SH-SY5Y (cell line): Measurements from ENCODE around the gene EXOSC7.

Experiments used
- GATA2 ChIP-seq: IDR thresholded peaks from 2 replicates; pipeline ENCODE4 v1.6.1; 2011; ENCODE audit warnings: mild to moderate bottlenecking, low read depth, low read length
- GATA3 ChIP-seq: IDR thresholded peaks from 2 replicates; pipeline ENCODE4 v1.6.1; 2011; ENCODE audit warnings: low read depth, mild to moderate bottlenecking, low read length, moderate library complexity

The EXOSC7 gene

DNA sequence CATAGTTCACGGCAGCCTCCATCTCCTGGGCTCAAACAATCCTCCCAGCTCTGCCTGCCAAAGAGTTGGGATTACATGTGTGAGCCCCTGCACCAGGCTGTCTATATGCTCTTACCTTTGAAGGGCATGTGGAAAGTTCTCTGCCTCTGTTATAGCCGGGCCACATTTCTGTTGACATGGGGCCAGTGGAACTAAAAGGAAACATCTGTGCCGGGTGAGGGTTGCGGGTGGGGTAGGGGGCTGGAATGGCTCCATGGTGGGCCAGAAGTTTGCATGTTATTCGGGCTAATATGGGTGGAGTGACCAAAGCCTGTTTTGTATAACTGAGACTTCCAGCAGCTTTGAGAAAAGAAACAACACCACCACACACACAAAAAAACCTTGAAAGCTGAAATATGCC is 41.8 kb downstream of the EXOSC7 start:
- TF ChIP-seq GATA2 = no peak
- no peak for TF ChIP-seq GATA3

- TF ChIP-seq GATA2 = no peak
- no peak for TF ChIP-seq GATA3
These were observed 44.5 kb downstream of the EXOSC7 start for GRCh38 chr3:45020534-45020933.

DNA sequence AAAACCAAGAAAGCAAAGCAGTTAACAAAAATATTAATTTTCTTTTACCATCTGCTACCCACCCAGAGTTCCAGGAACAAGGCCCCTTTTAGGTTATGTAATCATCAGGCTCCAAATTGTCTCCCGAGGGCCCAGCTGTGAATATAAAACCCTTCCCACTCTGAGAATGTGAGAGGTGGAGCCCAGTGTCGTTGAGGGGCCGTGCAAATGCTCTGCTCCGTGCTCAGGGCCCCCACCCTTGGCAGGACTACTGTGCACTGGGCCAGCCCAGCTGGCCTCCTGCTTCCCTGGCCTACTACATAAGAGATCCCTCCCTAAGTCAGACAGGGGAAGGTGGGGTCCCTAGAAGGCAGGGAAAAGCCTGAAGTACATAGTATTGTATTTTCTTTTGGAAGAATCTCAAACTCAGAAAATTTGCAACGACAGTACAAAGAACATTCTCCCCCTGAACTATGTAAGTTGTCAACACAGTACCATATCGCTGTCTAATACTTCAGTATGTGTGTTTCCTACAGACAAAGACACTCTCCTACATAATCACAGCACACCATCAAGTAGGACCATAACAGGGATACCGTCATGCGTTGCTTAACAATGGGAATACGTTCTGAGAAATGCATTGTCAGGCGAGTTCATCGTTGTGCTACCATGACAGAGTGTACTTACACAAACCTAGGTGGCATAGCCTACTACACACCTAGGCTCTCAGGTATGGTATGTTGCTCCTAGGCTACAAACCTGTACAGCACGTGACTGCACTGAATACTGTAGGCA is 45.7 kb downstream of the EXOSC7 start:
- TF ChIP-seq GATA3 (no peak), GATA2 (no peak)

DNA sequence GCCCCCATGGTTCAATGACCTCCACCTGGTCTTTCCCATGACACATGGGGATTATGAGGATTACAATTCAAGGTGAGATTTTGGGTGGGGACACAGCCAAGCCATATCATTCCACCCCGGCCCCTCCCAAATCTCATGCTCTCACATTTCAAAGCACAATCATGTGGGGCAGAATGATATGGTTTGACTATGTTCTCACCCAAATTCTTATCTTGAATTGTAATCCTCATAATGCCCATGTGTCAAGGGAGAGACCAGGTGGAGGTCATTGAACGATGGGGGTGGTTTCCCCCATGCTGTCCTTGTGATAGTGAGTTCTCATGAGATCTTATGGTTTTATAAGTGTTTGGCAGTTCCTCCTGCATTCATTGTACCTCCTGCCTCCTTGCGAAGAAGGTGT is 47.6 kb downstream of the EXOSC7 start:
- TF ChIP-seq GATA3 = no peak
- no peak for TF ChIP-seq GATA2

GRCh38 chr3:45024542-45025255 is 48.7 kb downstream of the EXOSC7 start:
- no peak for TF ChIP-seq GATA2
- TF ChIP-seq GATA3 = no peak

- TF ChIP-seq GATA3 (no peak), GATA2 (no peak)
These were observed 50.0 kb downstream of the EXOSC7 start, which contains the start of gene CLEC3B for GRCh38 chr3:45026038-45026437. Gene CLEC3B, plus strand, starts transcription at chr3:45026303. Its CDS starts 60 bp downstream, at chr3:45026363.

GRCh38 chr3:45026957-45027356 is 50.9 kb downstream of the EXOSC7 start:
- no peak for TF ChIP-seq GATA2
- TF ChIP-seq GATA3 = no peak

DNA sequence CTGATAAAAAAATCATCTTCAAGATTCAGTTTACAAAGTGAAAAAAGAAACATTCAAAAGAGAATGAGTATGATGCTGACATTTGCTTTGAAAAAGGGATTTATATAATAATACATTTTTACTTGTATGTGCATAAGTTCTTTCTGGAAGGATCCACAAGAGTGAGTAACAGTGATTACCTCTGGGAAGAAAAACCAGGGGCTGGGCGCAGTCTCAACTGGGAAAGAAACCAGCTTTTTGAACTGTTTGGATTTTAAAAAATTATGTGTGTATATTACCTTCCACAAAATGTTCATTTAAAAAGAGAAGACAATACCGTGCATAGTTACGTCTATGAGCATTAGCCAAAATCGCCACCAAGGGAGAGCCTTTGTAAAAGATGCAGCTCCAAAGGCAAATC is 51.4 kb downstream of the EXOSC7 start:
- no peak for TF ChIP-seq GATA2
- TF ChIP-seq GATA3 = no peak

- no peak for TF ChIP-seq GATA3
- no peak for TF ChIP-seq GATA2
These were observed 53.2 kb downstream of the EXOSC7 start for GRCh38 chr3:45029216-45029615.

DNA sequence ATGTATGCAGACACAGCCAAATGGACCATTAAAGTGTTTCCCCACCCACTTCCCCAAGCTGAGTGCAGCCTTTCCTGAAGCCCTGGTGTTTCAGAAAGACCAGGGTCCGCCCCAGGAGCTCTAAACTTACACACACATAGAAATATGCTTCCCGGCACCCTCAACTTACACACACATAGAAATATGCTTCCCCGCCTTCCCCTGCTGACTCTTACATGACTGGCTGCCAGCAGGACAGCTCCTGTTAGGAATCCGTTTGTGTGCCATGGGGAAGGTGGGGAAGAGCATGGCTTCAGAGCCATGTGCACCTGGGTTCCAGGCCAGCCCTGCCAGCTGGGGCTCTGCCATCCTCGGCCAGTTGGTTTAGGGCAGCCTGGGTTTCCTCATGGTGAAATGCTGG is 53.6 kb downstream of the EXOSC7 start:
- TF ChIP-seq GATA2 (no peak), GATA3 (no peak)

- TF ChIP-seq GATA3 = no peak
- no peak for TF ChIP-seq GATA2
These were observed 55.5 kb downstream of the EXOSC7 start for GRCh38 chr3:45031531-45031930.

GRCh38 chr3:45032113-45032512 is 56.1 kb downstream of the EXOSC7 start:
- TF ChIP-seq GATA3 = no peak
- no peak for TF ChIP-seq GATA2

GRCh38 chr3:45033791-45034190 is 57.7 kb downstream of the EXOSC7 start:
- TF ChIP-seq GATA3 (no peak), GATA2 (no peak)

DNA sequence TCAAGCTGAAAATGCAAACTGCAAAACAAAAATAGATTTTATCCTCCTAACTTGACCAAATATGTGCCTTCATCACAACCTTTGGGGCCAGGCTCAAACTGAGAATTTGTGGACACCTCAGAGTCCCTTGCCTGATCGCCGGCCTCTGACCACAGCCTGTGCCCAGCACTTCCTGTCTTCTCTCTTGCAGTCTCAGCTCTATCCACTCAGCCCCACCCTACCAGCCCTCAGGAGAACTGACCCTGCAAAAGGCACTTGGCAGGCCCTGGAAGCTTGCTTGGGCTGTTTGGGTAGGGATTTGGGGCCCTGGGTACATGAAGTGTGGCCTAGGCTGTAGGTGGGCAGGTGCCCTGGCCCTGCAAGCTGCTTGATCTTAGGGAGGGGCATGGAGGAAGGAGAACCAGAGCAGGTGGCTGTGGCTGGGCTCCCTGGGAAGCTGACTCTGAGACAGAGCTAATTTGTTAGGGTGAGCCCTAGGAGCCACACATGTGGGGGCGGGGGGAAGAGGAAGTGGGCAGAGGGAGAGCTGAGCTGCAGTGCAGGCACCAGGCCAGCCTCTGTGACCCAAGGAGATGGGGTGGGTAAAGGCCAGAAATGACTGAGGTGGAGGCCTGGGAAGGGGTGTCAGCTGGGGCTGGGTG is 58.7 kb downstream of the EXOSC7 start:
- TF ChIP-seq GATA3 (no peak), GATA2 (no peak)
